DOHH2 (cell line): ENCODE data around the gene ARIH2.

Experiments used
- CTCF ChIP-seq: fragments of 200-600 bp; sonication (generic); IDR thresholded peaks from one replicate; pipeline ENCODE4 v1.5.1; 2014; ENCODE audit warnings: antibody characterized with exemption, mild to moderate bottlenecking, low read depth, low read length; ENCODE audit not compliant: poor library complexity, severe bottlenecking
- EZH2phosphoT487 ChIP-seq: fragments of 200-600 bp; sonication (generic); IDR thresholded peaks from 2 replicates; pipeline ENCODE4 v1.6.1; 2017; ENCODE audit warnings: borderline replicate concordance, mild to moderate bottlenecking, antibody characterized with exemption, low read length, moderate library complexity, mixed read lengths

GRCh38 chr3:48896936-48897335 lies 21.7 kb upstream of the ARIH2 start:
- TF ChIP-seq CTCF (no peak), EZH2phosphoT487 (no peak)
